SK-N-SH (cell line): Measurements from ENCODE around the gene SMPD4. TPM values are rescaled to one million over a fixed set of nuclear protein-coding genes. Genes with fewer than 3 reads are reported as not detected.
"Not testable (repeated sequence)": the region's sequence is repeated elsewhere in the genome, so short reads cannot be mapped to it uniquely, and the experiment has no call there.

ENCODE experiments used
- CTCF ChIA-PET: fragments of 300-600, 350-600 bp; formaldehyde crosslinking; extraction: SDS; loops from one replicate; lab custom pipeline; 2021; lab: Yijun Ruan, JAX
- POLR2A ChIA-PET: fragments of 350-600 bp; sonication (Branson Sonifier 250); formaldehyde crosslinking; extraction: SDS; loops from one replicate; lab custom pipeline; 2020; ENCODE audit warnings: antibody characterized with exemption, inconsistent platforms; lab: Yijun Ruan, JAX
- DNase-seq: peaks from one replicate; pipeline ENCODE4 v3.0.0; 2012
- H2AFZ ChIP-seq: fragments of 200-600 bp; sonication (generic); 2 replicates; pipeline ENCODE4 v1.8.1; 2016; ENCODE audit warnings: antibody characterized with exemption, mild to moderate bottlenecking, low read depth
- H3F3A ChIP-seq: fragments of 200-600 bp; sonication (generic); replicated peaks from 2 replicates; pipeline ENCODE3; 2016; ENCODE audit warnings: antibody characterized with exemption, mild to moderate bottlenecking; ENCODE audit not compliant: insufficient read depth
- H3K27ac ChIP-seq, 2 experiments: fragments of 200-500 bp in 1 of 2; fragments of 200-600 bp in 1 of 2; sonication (Bioruptor generic) in 1 of 2; sonication (generic), shearing (Covaris generic) in 1 of 2; 2 replicates each; pipeline versions ENCODE4 v1.5.1 to v1.6.1; 2014 to 2016; ENCODE audit warnings: low read depth in 2 of 2, inconsistent platforms in 1 of 2, low read length in 1 of 2, mild to moderate bottlenecking in 1 of 2, mixed read lengths in 1 of 2
- H3K27me3 ChIP-seq: fragments of 200-600 bp; sonication (generic), shearing (Covaris generic); 2 replicates; pipeline ENCODE4 v1.6.1; 2016; ENCODE audit warnings: mixed run types; ENCODE audit not compliant: insufficient read depth
- H3K36me3 ChIP-seq, 2 experiments: fragments of 200-500 bp in 1 of 2; fragments of 200-600 bp in 1 of 2; sonication (Bioruptor generic) in 1 of 2; sonication (generic) in 1 of 2; replicated peaks in 1 of 2; 2 replicates each; pipeline versions ENCODE3 to v1.5.1; 2014 to 2016; ENCODE audit warnings: low read length in 1 of 2, mild to moderate bottlenecking in 1 of 2; ENCODE audit not compliant: insufficient read depth in 2 of 2, control insufficient read depth in 1 of 2
- H3K4me1 ChIP-seq, 2 experiments: fragments of 200-500 bp in 1 of 2; fragments of 200-600 bp in 1 of 2; sonication (Bioruptor generic) in 1 of 2; sonication (generic), shearing (Covaris generic) in 1 of 2; 2 replicates each; pipeline versions ENCODE4 v1.5.1 to v1.6.1; 2014 to 2016; ENCODE audit warnings: low read depth in 1 of 2, low read length in 1 of 2, mixed run types in 1 of 2; ENCODE audit not compliant: insufficient read depth in 2 of 2, control insufficient read depth in 1 of 2
- H3K4me2 ChIP-seq: fragments of 200-600 bp; sonication (generic), shearing (Covaris generic); 2 replicates; pipeline ENCODE4 v1.6.1; 2017; ENCODE audit warnings: mixed run types
- H3K4me3 ChIP-seq, 2 experiments: fragments of 200-500 bp in 1 of 2; fragments of 200-600 bp in 1 of 2; sonication (Bioruptor generic) in 1 of 2; sonication (generic), shearing (Covaris generic) in 1 of 2; 2 replicates each; pipeline versions ENCODE4 v1.5.1 to v1.8.1; 2014 to 2016; ENCODE audit warnings: low read depth in 2 of 2, inconsistent platforms in 1 of 2, low read length in 1 of 2, mild to moderate bottlenecking in 1 of 2, mixed read lengths in 1 of 2, moderate library complexity in 1 of 2
- H3K79me2 ChIP-seq: fragments of 200-600 bp; sonication (generic); 2 replicates; pipeline ENCODE4 v1.8.1; 2017; ENCODE audit warnings: mild to moderate bottlenecking; ENCODE audit not compliant: insufficient read depth
- H3K9ac ChIP-seq: fragments of 200-600 bp; sonication (generic); 2 replicates; pipeline ENCODE4 v1.6.1; 2017; ENCODE audit warnings: mixed run types
- H3K9me2 ChIP-seq: fragments of 200-600 bp; sonication (generic); 2 replicates; pipeline ENCODE4 v1.6.1; 2017; ENCODE audit warnings: mixed run types
- H3K9me3 ChIP-seq: fragments of 200-600 bp; sonication (generic); 2 replicates; pipeline ENCODE4 v1.6.1; 2017; ENCODE audit warnings: mixed run types, mild to moderate bottlenecking, moderate library complexity
- H4K20me1 ChIP-seq: fragments of 200-600 bp; sonication (generic); 2 replicates; pipeline ENCODE4 v1.6.1; 2017; ENCODE audit warnings: mild to moderate bottlenecking, mixed run types; ENCODE audit not compliant: insufficient read depth
- WGBS: methylation state at CpG from one replicate; pipeline ENCODE4 v1.1.6; 2017; ENCODE audit warnings: low lambda C conversion rate; 5-methylcytosine and 5-hydroxymethylcytosine counted together
- polyA plus RNA-seq, 3 experiments: library from polyadenylated mRNA; depleted of rRNA; stranded (reverse); fragments of >200 nt; gene quantifications; 2 replicates each; pipeline ENCODE4 v1.2.3, GENCODE V29; 2012

SMPD4 gene
- polyA plus RNA-seq, 1 of the 3 experiments (the other 2 are of a cell fraction), result 43.0 TPM

DNA sequence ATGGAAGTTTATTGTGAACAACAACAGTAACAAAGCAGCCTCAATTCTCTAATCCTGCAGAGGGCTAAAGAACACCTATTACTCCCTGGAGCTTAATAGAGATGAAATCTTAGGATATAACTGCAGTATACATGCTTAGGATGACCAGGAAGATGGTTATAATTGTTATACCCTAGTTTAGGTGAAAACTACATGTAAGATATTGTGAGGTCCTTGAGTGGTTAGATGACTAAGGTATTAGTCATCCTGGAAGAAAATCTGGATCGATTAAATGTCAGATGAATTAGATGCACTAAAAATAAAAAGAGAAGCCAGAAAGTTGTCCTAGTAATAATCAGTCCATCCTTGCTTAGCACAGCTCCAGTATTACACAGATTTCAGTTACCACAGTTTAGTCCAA lies 39.1 kb upstream of the SMPD4 start:
- H3K4me3 ChIP-seq, H3K36me3 ChIP-seq, H3K27me3 ChIP-seq, DNase-seq, H3F3A ChIP-seq, CTCF ChIA-PET, H3K79me2 ChIP-seq, H3K4me1 ChIP-seq, H3K27ac ChIP-seq, H3K4me2 ChIP-seq, H2AFZ ChIP-seq, H3K9ac ChIP-seq, POLR2A ChIA-PET, H3K9me3 ChIP-seq, H4K20me1 ChIP-seq, H3K9me2 ChIP-seq: not testable (repeated sequence)
- 0% methylated on average over 1 of the region's 1 CpG for WGBS

DNA sequence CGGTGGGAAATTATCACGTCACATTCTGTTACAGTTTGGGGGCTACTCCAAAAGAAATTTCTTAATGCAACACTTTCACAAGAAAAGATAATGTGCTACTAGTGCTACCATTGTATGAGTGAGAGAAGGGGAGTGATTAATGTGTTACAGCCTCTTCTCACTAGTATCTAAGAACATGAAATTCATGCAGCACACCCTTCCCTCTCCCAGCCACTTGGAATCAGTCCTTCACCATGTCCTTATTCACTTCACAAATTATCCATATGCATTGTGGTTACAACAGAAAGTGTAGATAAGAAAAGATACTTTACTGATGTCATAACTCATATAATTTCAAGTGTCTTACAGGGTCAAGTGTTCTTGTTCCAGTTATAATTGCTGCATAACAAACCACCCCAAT lies 37.7 kb upstream of the SMPD4 start:
- WGBS, result 65% methylated on average over 2 of the region's 2 CpGs
- not testable (repeated sequence) for H3K27ac ChIP-seq

DNA sequence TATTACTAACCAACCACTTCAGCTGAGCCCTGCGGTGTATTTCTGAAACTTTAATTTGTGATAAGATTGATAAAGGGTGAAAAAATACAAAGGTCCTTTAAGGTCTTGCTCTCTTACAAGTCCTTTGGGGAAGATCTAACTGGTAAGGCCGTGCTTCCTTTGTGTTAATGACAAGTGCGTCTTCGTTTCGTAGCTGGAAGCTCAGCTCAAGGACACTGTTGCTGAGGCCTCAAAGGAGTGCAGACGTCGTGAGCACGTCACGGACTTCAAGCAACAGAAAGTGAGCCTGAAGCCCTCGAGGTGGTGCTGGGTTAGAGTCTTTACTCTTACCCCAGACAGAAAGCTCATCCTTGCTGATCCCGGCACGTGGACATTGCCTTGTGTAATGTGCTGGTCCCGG lies 25.6 kb upstream of the SMPD4 start:
- H2AFZ ChIP-seq, H4K20me1 ChIP-seq, H3K4me2 ChIP-seq, DNase-seq, H3K27ac ChIP-seq, H3K9me3 ChIP-seq, POLR2A ChIA-PET, H3K9ac ChIP-seq, H3K36me3 ChIP-seq, H3K9me2 ChIP-seq, CTCF ChIA-PET, H3K4me3 ChIP-seq, H3K27me3 ChIP-seq, H3K4me1 ChIP-seq, H3K79me2 ChIP-seq, H3F3A ChIP-seq: not testable (repeated sequence)
- WGBS, result 78% methylated on average over 11 of the region's 13 CpGs

More for the DNA sequence above, 37.7 kb upstream of the SMPD4 start:
- H3K4me1 ChIP-seq, H3K4me3 ChIP-seq, DNase-seq, POLR2A ChIA-PET, H3K27me3 ChIP-seq, H3K9ac ChIP-seq, H3F3A ChIP-seq, H2AFZ ChIP-seq, H4K20me1 ChIP-seq, H3K79me2 ChIP-seq, H3K9me3 ChIP-seq, H3K9me2 ChIP-seq, H3K4me2 ChIP-seq, H3K36me3 ChIP-seq, CTCF ChIA-PET: not testable (repeated sequence)

DNA sequence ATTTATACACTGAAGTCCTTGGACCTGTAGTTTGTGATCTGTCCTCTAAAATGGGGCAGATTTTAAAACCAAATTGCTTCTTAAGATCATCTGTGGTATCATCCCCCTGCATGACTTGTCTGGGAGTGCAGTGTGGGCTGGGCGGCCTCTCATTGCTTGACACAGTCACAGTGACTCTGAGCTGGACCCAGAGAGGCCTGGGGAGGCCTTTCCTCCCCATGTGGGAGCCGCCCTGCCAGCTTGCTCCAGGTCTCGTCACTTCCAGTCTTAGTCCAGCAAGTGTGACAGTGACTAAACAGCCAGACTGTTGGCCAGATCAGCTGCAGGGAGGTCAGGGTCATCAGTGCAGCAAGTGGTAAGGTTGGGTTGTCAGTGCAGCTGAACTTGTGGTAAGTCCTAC lies 21.7 kb upstream of the SMPD4 start:
- DNase-seq, H3K4me1 ChIP-seq, H2AFZ ChIP-seq, H3K9me2 ChIP-seq, H3K9ac ChIP-seq, H3K4me2 ChIP-seq, H3K4me3 ChIP-seq, H3K36me3 ChIP-seq, H3K9me3 ChIP-seq, H4K20me1 ChIP-seq, POLR2A ChIA-PET, H3F3A ChIP-seq, H3K79me2 ChIP-seq, CTCF ChIA-PET, H3K27ac ChIP-seq, H3K27me3 ChIP-seq: not testable (repeated sequence)
- 100% methylated on average over 1 of the region's 3 CpGs for WGBS

DNA sequence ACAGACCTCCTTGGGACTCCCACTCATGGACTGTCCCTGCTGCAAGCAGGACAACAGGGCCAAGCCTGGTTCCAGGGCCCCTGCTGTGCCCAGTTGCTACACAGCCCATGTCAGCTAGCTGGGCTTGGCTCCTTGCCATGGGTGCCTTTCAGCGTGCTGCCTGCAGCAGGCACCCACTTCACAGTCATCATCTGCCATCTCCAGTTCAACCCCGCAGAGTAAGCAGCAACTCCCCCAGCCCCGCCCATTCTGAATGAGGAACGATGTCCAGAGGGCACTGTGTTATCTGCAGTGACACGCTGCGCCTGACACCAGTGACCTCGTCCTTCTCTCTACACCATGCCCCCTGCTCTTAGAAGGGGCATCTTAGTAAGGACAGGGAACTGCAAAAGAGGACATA lies 21.1 kb upstream of the SMPD4 start:
- H3K9me2 ChIP-seq, H3K4me3 ChIP-seq, H3K4me2 ChIP-seq, H4K20me1 ChIP-seq, H3F3A ChIP-seq, H3K27me3 ChIP-seq, H3K9ac ChIP-seq, H3K27ac ChIP-seq, H3K4me1 ChIP-seq, H3K36me3 ChIP-seq, H3K79me2 ChIP-seq, POLR2A ChIA-PET, H2AFZ ChIP-seq, H3K9me3 ChIP-seq: not testable (repeated sequence)
- DNase-seq, result peak; percentile 38
- 0% methylated on average over 1 of the region's 7 CpGs for WGBS
- CTCF ChIA-PET, result interaction anchor here (1.0 kb wide), 1 partner anchor 131 kb away, joined by 3 read pairs; no protein-coding TSS in a partner anchor
